HCT116 (cell line): ENCODE data around the gene INPP5D. TPM values are rescaled to one million over a fixed set of nuclear protein-coding genes. Genes with fewer than 3 reads are reported as not detected.

ENCODE experiments used
- ATAC-seq: fragments of 200-7000 bp; cut with Tn5 transposase; 2 replicates; pipeline ENCODE4 v1.9.1; 2020; ENCODE audit warnings: mild to moderate bottlenecking, moderate library complexity
- BruUV-seq: library from RNA; stranded (reverse); fragments of 400-500 nt; replicated peaks from 2 replicates; lab custom pipeline; 2021; lab: Mats Ljungman, UMichigan
- CTCF ChIA-PET: fragments of 300-600 bp; sonication (Branson Sonifier 250); formaldehyde crosslinking; loops from one replicate; lab custom pipeline; 2021; ENCODE audit warnings: antibody characterized with exemption; lab: Charles Lee
- POLR2A ChIA-PET: fragments of 300-600, 350-600 bp; sonication (Branson Sonifier 250); formaldehyde crosslinking; loops from one replicate; lab custom pipeline; 2021; ENCODE audit warnings: antibody characterized with exemption; lab: Charles Lee
- RAD21 ChIA-PET, 2 experiments: fragments of 300-600 bp; sonication (Branson Sonifier 250); formaldehyde crosslinking; loops; one replicate each; lab custom pipeline; 2023; ENCODE audit warnings: low total read pairs in 2 of 2; ENCODE audit not compliant: uncharacterized antibody in 2 of 2, unreplicated experiment in 2 of 2, low non-redundant PET in 1 of 2; lab: Charles Lee
- DNase-seq: peaks from one replicate; pipeline ENCODE4 v3.0.0-alpha.2; 2010; ENCODE audit warnings: low read depth, low spot score
- H2AFZ ChIP-seq: fragments of 200-600 bp; shearing (Covaris generic), sonication (generic); 2 replicates; pipeline ENCODE4 v1.6.1; 2017; ENCODE audit warnings: low read depth, mixed run types, mixed read lengths, antibody characterized with exemption, low read length; ENCODE audit not compliant: poor library complexity, severe bottlenecking
- H3K27ac ChIP-seq: 2 replicates; pipeline ENCODE4 v1.5.1; 2012; ENCODE audit warnings: low read depth, low read length
- H3K27me3 ChIP-seq: fragments of 200-600 bp; sonication (generic); 2 replicates; pipeline ENCODE4 v1.6.1; 2016; ENCODE audit warnings: mixed run types, low read length, mixed read lengths; ENCODE audit not compliant: insufficient read depth
- H3K36me3 ChIP-seq, 2 experiments: fragments of 200-500 bp in 1 of 2; fragments of 200-600 bp in 1 of 2; sonication (Bioruptor generic) in 1 of 2; sonication (generic) in 1 of 2; 2 replicates each; pipeline versions ENCODE4 v1.5.1 to v1.6.1; 2014 to 2016; ENCODE audit warnings: low read length in 2 of 2, inconsistent platforms in 1 of 2, mixed read lengths in 1 of 2, mixed run types in 1 of 2; ENCODE audit not compliant: insufficient read depth in 2 of 2, control insufficient read depth in 1 of 2
- H3K4me1 ChIP-seq, 2 experiments: fragments of 200-600 bp in 1 of 2; sonication (generic) in 1 of 2; 2 replicates each; pipeline versions ENCODE4 v1.5.1 to v1.6.1; 2012 to 2017; ENCODE audit warnings: low read length in 2 of 2, inconsistent platforms in 1 of 2, mild to moderate bottlenecking in 1 of 2, mixed read lengths in 1 of 2, mixed run types in 1 of 2, moderate library complexity in 1 of 2; ENCODE audit not compliant: insufficient read depth in 2 of 2, control insufficient read depth in 1 of 2
- H3K4me2 ChIP-seq: fragments of 200-600 bp; sonication (generic); 2 replicates; pipeline ENCODE4 v1.6.1; 2017; ENCODE audit warnings: mixed run types, low read length, mixed read lengths
- H3K4me3 ChIP-seq, 2 experiments: fragments of 200-600 bp in 1 of 2; sonication (generic) in 1 of 2; replicated peaks in 1 of 2; 2 replicates each; pipeline ENCODE4 v1.5.1; 2011 to 2016; ENCODE audit warnings: low read length in 2 of 2, control low read depth in 1 of 2, low read depth in 1 of 2, mild to moderate bottlenecking in 1 of 2, mixed read lengths in 1 of 2, mixed run types in 1 of 2
- H3K79me2 ChIP-seq: fragments of 200-600 bp; sonication (generic); 2 replicates; pipeline ENCODE4 v1.6.1; 2017; ENCODE audit warnings: mild to moderate bottlenecking, mixed run types, low read length, moderate library complexity, mixed read lengths; ENCODE audit not compliant: insufficient read depth
- H3K9ac ChIP-seq: fragments of 200-600 bp; sonication (generic); 2 replicates; pipeline ENCODE4 v1.6.1; 2016; ENCODE audit warnings: low read length, mixed read lengths
- H3K9me2 ChIP-seq: fragments of 200-600 bp; sonication (generic), shearing (Covaris generic); 2 replicates; pipeline ENCODE4 v1.6.1; 2017; ENCODE audit warnings: mixed run types, mild to moderate bottlenecking, moderate library complexity; ENCODE audit not compliant: insufficient read depth
- H3K9me3 ChIP-seq, 2 experiments: fragments of 200-500 bp in 1 of 2; fragments of 200-600 bp in 1 of 2; sonication (Bioruptor generic) in 1 of 2; sonication (generic) in 1 of 2; 2 replicates each; pipeline ENCODE4 v1.6.1; 2014 to 2017; ENCODE audit warnings: low read length in 2 of 2, mixed read lengths in 2 of 2, inconsistent platforms in 1 of 2, low read depth in 1 of 2, mild to moderate bottlenecking in 1 of 2, mixed run types in 1 of 2, moderate library complexity in 1 of 2; ENCODE audit not compliant: control insufficient read depth in 1 of 2, insufficient read depth in 1 of 2
- H4K20me1 ChIP-seq: fragments of 200-600 bp; sonication (generic), shearing (Covaris generic); 2 replicates; pipeline ENCODE4 v1.6.1; 2017; ENCODE audit warnings: mixed run types, mild to moderate bottlenecking, moderate library complexity; ENCODE audit not compliant: insufficient read depth
- CBX3 ChIP-seq: IDR thresholded peaks from 2 replicates; pipeline ENCODE4 v1.6.1; 2012; ENCODE audit warnings: low read depth
- CEBPB ChIP-seq: IDR thresholded peaks from 2 replicates; pipeline ENCODE4 v1.6.1; 2012; ENCODE audit warnings: low read depth
- EGR1 ChIP-seq: IDR thresholded peaks from 2 replicates; pipeline ENCODE4 v1.6.1; 2012; ENCODE audit warnings: low read depth
- ELF1 ChIP-seq: IDR thresholded peaks from 2 replicates; pipeline ENCODE4 v1.6.1; 2012; ENCODE audit warnings: low read depth, borderline replicate concordance
- EZH2phosphoT487 ChIP-seq: fragments of 200-600 bp; IDR thresholded peaks from 2 replicates; pipeline ENCODE4 v1.6.1; 2018; ENCODE audit warnings: antibody characterized with exemption, borderline replicate concordance
- FOSL1 ChIP-seq: IDR thresholded peaks from 2 replicates; pipeline ENCODE4 v1.6.1; 2012; ENCODE audit warnings: low read depth
- JUND ChIP-seq: IDR thresholded peaks from 2 replicates; pipeline ENCODE4 v1.6.1; 2012
- SIN3A ChIP-seq: IDR thresholded peaks from 2 replicates; pipeline ENCODE4 v1.6.1; 2012; ENCODE audit warnings: low read depth
- SP1 ChIP-seq: IDR thresholded peaks from 2 replicates; pipeline ENCODE4 v1.6.1; 2012; ENCODE audit warnings: low read depth
- ZFX ChIP-seq: fragments of 450-650 bp; IDR thresholded peaks from 2 replicates; pipeline ENCODE4 v1.6.1; 2017
- ZNF274 ChIP-seq: fragments of 200-500 bp; sonication (Bioruptor generic); IDR thresholded peaks from 2 replicates; pipeline ENCODE4 v1.6.1; 2014; ENCODE audit warnings: mild to moderate bottlenecking, low read depth, low read length, inconsistent platforms
- intact Hi-C: fragments of 100-400 bp; cut with micrococcal nuclease; formaldehyde crosslinking; loops from 2 replicates; pipeline ENCODE4 v1.10.0; 2022
- total RNA-seq: library from RNA; stranded (reverse); gene quantifications from one replicate; pipeline ENCODE4 v1.2.1, GENCODE V29; 2021; ENCODE audit not compliant: unreplicated experiment
- TF ChIP-seq, protein P1 (sequence below), 3 experiments: fragments of 200-600 bp in 1 of 3; sonication (generic) in 1 of 3; IDR thresholded peaks in 2 of 3; conservative IDR thresholded peaks in 1 of 3; 2 replicates each; pipeline ENCODE4 v1.5.1; 2012 to 2017; ENCODE audit warnings: low read depth in 2 of 3, low read length in 2 of 3, antibody characterized with exemption in 1 of 3, borderline replicate concordance in 1 of 3, control low read depth in 1 of 3, mild to moderate bottlenecking in 1 of 3, mixed read lengths in 1 of 3, mixed run types in 1 of 3, moderate library complexity in 1 of 3; ENCODE audit not compliant: insufficient read depth in 1 of 3
- TF ChIP-seq, protein P2 (sequence below): IDR thresholded peaks from 2 replicates; pipeline ENCODE4 v1.6.1; 2012

INPP5D gene
- total RNA-seq, 1 experiment from 2014 or later = 1.8 TPM

DNA sequence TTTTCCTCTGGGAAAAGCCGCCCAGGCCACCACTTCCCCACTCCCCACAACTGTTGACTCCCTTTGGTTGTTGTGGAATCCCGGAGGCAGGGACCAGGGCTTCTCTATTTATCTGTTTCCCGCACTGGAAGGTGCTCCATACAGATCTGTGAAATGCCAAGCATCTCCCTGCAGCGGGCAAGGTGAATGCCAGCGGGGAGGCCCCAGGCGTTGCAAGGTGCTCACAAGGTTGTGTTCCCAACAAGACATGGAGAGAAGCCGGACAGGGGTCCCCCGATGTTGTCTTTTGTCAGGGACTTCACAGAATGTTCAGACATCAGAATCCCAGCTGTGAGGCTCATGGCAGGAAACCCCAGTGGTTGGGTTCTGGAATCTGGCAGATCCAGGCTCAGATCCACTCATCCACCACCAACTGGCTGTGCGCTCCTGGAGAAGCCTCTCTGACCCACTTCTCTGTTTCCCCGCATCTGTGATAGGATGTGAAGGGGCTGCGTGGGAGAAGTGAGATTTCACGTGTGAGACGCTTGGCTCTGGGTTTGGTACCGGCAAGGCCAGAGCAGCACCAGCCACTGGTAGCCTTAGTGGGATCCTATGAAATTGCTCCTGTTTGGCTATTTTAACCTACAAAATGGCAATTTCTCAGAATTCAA, 36.3 kb upstream of the INPP5D start:
- H3K9me2 ChIP-seq = no peaks in the 10 kb centered on the region
- ChIA-PET RAD21 (no interaction called here), CTCF (no interaction called here)
- H3K9ac ChIP-seq = no peak overlapping the region
- H4K20me1 ChIP-seq = no peaks in the 10 kb centered on the region
- H2AFZ ChIP-seq = no peak overlapping the region
- no peaks in the 10 kb centered on the region for H3K79me2 ChIP-seq
- H3K27ac ChIP-seq = no peak overlapping the region
- no peak for DNase-seq
- H3K36me3 ChIP-seq = no peaks in the 10 kb centered on the region
- TF ChIP-seq, protein P1, sequence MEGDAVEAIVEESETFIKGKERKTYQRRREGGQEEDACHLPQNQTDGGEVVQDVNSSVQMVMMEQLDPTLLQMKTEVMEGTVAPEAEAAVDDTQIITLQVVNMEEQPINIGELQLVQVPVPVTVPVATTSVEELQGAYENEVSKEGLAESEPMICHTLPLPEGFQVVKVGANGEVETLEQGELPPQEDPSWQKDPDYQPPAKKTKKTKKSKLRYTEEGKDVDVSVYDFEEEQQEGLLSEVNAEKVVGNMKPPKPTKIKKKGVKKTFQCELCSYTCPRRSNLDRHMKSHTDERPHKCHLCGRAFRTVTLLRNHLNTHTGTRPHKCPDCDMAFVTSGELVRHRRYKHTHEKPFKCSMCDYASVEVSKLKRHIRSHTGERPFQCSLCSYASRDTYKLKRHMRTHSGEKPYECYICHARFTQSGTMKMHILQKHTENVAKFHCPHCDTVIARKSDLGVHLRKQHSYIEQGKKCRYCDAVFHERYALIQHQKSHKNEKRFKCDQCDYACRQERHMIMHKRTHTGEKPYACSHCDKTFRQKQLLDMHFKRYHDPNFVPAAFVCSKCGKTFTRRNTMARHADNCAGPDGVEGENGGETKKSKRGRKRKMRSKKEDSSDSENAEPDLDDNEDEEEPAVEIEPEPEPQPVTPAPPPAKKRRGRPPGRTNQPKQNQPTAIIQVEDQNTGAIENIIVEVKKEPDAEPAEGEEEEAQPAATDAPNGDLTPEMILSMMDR (IDR thresholded peaks at IDR 0.05 in 2 of 3, conservative IDR thresholded peaks at IDR 0.05 in 1 of 3; ENCODE audit: borderline replicate concordance in 1 of 3, insufficient read depth in 1 of 3, low read depth in 2 of 3, low read length in 2 of 3) = no peak
- TF ChIP-seq FOSL1 (no peak), SP1 (no peak), EZH2phosphoT487 (no peak), CBX3 (no peak), ELF1 (no peak), CEBPB (no peak), EGR1 (no peak), ZNF274 (no peak), JUND (no peak), ZFX (no peak), SIN3A (no peak)
- TF ChIP-seq, protein P2, sequence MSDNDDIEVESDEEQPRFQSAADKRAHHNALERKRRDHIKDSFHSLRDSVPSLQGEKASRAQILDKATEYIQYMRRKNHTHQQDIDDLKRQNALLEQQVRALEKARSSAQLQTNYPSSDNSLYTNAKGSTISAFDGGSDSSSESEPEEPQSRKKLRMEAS = no peak
- TF ChIP-seq, all 23 proteins: peak for 0
- POLR2A ChIA-PET = no interaction called here
- Histone ChIP-seq H3K4me3 (no peak overlapping the region), H3K4me2 (no peak overlapping the region), H3K9me3 (no peaks in the 10 kb centered on the region), H3K27me3 (no peaks in the 10 kb centered on the region), H3K4me1 (peaks cover 10 to 34% of the 10 kb centered on the region in 2 experiments; a peak in 3 of 4 replicates)
- no TSS peak for BruUV-seq
- no peak for ATAC-seq
- intact Hi-C loops = no loop called here
